GM11168 (cell line): ENCODE measurements around the gene GYS2.
"Not testable (repeated sequence)": the region's sequence is repeated elsewhere in the genome, so short reads cannot be mapped to it uniquely, and the experiment has no call there.

Experiments
- in situ Hi-C: fragments of 300-500 bp; cut with MboI; formaldehyde crosslinking; loops from one replicate; pipeline ENCODE4 v1.12.0; 2022; ENCODE audit warnings: low sequenced_read_pairs; ENCODE audit not compliant: unreplicated experiment

GYS2 gene

GRCh38 chr12:21604245-21605101, at the start of gene GYS2:
Gene GYS2 (minus strand): TSS chr12:21604847. CDS start chr12:21604592, 255 bp downstream.
- in situ Hi-C loops: no loop called here

- in situ Hi-C loops: no loop called here
Measured at GRCh38 chr12:21651821-21652220, 47.2 kb upstream of the GYS2 start.

GRCh38 chr12:21650997-21651396, 46.4 kb upstream of the GYS2 start:
- in situ Hi-C loops: no loop called here

GRCh38 chr12:21649034-21649433, 44.4 kb upstream of the GYS2 start:
- in situ Hi-C loops: no loop called here

GRCh38 chr12:21648378-21648777, 43.7 kb upstream of the GYS2 start:
- in situ Hi-C loops: no loop called here

GRCh38 chr12:21647179-21647578, 42.5 kb upstream of the GYS2 start:
- in situ Hi-C loops: no loop called here

- in situ Hi-C loops: not testable (repeated sequence)
Measured at GRCh38 chr12:21645041-21645500, 40.4 kb upstream of the GYS2 start.

- in situ Hi-C loops: no loop called here
Measured at GRCh38 chr12:21644516-21644915, 39.9 kb upstream of the GYS2 start.

- in situ Hi-C loops: no loop called here
Measured at GRCh38 chr12:21643758-21644157, 39.1 kb upstream of the GYS2 start.

- in situ Hi-C loops: no loop called here
Measured at GRCh38 chr12:21642707-21643389, 38.2 kb upstream of the GYS2 start.

GRCh38 chr12:21638054-21638891, 33.6 kb upstream of the GYS2 start:
- in situ Hi-C loops: no loop called here

- in situ Hi-C loops: no loop called here
Measured at GRCh38 chr12:21634245-21634644, 29.6 kb upstream of the GYS2 start.

GRCh38 chr12:21631367-21631766, 26.7 kb upstream of the GYS2 start:
- in situ Hi-C loops: no loop called here

GRCh38 chr12:21627924-21628323, 23.3 kb upstream of the GYS2 start:
- in situ Hi-C loops: no loop called here

GRCh38 chr12:21618566-21618965, 13.9 kb upstream of the GYS2 start:
- in situ Hi-C loops: no loop called here

GRCh38 chr12:21617030-21617429, 12.4 kb upstream of the GYS2 start:
- in situ Hi-C loops: no loop called here

GRCh38 chr12:21615431-21615830, 10.8 kb upstream of the GYS2 start:
- in situ Hi-C loops: no loop called here

GRCh38 chr12:21614506-21614905, 9.9 kb upstream of the GYS2 start:
- in situ Hi-C loops: no loop called here

GRCh38 chr12:21613931-21614330, 9.3 kb upstream of the GYS2 start:
- in situ Hi-C loops: no loop called here

GRCh38 chr12:21608196-21608595, 3.5 kb upstream of the GYS2 start:
- in situ Hi-C loops: no loop called here

GRCh38 chr12:21607701-21608100, 3.1 kb upstream of the GYS2 start:
- in situ Hi-C loops: no loop called here
